Neural cell (in vitro differentiated cells): ENCODE measurements around the gene P2RX2. TPM values are rescaled to one million over a fixed set of nuclear protein-coding genes. Genes with fewer than 3 reads are reported as not detected.

Experiments
- H2AFZ ChIP-seq: fragments of 200-600, 300-800 bp; sonication (generic), shearing (Covaris generic); 2 replicates; pipeline ENCODE4 v1.6.0; 2014; ENCODE audit warnings: low read depth, mild to moderate bottlenecking, antibody characterized with exemption, low read length, moderate library complexity
- H3F3A ChIP-seq: fragments of 200-600 bp; shearing (Covaris generic); 2 replicates; pipeline ENCODE4 v1.6.1; 2016; ENCODE audit warnings: mild to moderate bottlenecking, moderate library complexity, mixed read lengths, antibody characterized with exemption, low read length; ENCODE audit not compliant: insufficient read depth, poor library complexity, severe bottlenecking
- H3K27ac ChIP-seq: fragments of 200-600, 300-800 bp; sonication (generic), shearing (Covaris generic); 2 replicates; pipeline ENCODE4 v1.5.1; 2014; ENCODE audit warnings: mild to moderate bottlenecking, low read length, moderate library complexity
- H3K27me3 ChIP-seq: fragments of 300-800, 200-600 bp; sonication (generic), shearing (Covaris generic); 2 replicates; pipeline ENCODE4 v1.6.0; 2014; ENCODE audit warnings: mild to moderate bottlenecking, low read depth, low read length, moderate library complexity; ENCODE audit not compliant: insufficient read depth
- H3K36me3 ChIP-seq: fragments of 300-800, 200-600 bp; sonication (generic), shearing (Covaris generic); 2 replicates; pipeline ENCODE4 v1.5.1; 2014; ENCODE audit warnings: mild to moderate bottlenecking, antibody characterized with exemption, low read length, moderate library complexity; ENCODE audit not compliant: insufficient read depth
- H3K4me2 ChIP-seq: fragments of 300-800, 200-600 bp; sonication (generic), shearing (Covaris generic); 2 replicates; pipeline ENCODE4 v1.6.0; 2014; ENCODE audit warnings: mild to moderate bottlenecking, low read length
- H3K4me3 ChIP-seq: fragments of 300-800, 200-600 bp; sonication (generic), shearing (Covaris generic); 2 replicates; pipeline ENCODE4 v1.5.1; 2014; ENCODE audit warnings: mild to moderate bottlenecking, low read length, moderate library complexity
- H3K79me2 ChIP-seq: fragments of 200-600 bp; shearing (Covaris generic); replicated peaks from 2 replicates; pipeline ENCODE4 v1.6.0; 2014; ENCODE audit warnings: mild to moderate bottlenecking, low read length, moderate library complexity; ENCODE audit not compliant: insufficient read depth
- H3K9ac ChIP-seq: fragments of 300-800, 200-600 bp; sonication (generic), shearing (Covaris generic); 2 replicates; pipeline ENCODE4 v1.6.1; 2016; ENCODE audit warnings: mild to moderate bottlenecking, low read length, mixed read lengths
- H3K9me2 ChIP-seq: fragments of 200-600 bp; shearing (Covaris generic); 2 replicates; pipeline ENCODE4 v1.6.1; 2016; ENCODE audit warnings: mild to moderate bottlenecking, low read length, mixed read lengths; ENCODE audit not compliant: insufficient read depth
- H3K9me3 ChIP-seq: fragments of 200-600, 300-800 bp; sonication (generic), shearing (Covaris generic); 2 replicates; pipeline ENCODE4 v1.6.1; 2016; ENCODE audit warnings: mild to moderate bottlenecking, mixed run types, low read length, moderate library complexity, mixed read lengths
- H4K20me1 ChIP-seq: fragments of 200-600 bp; shearing (Covaris generic); 2 replicates; pipeline ENCODE4 v1.6.1; 2016; ENCODE audit warnings: mild to moderate bottlenecking, mixed run types; ENCODE audit not compliant: insufficient read depth
- EP300 ChIP-seq: fragments of 450-650 bp; conservative IDR thresholded peaks from 2 replicates; pipeline ENCODE4 v1.6.1; 2014; ENCODE audit warnings: antibody characterized with exemption, mild to moderate bottlenecking, moderate library complexity; ENCODE audit not compliant: poor library complexity, severe bottlenecking
- EZH2 ChIP-seq: fragments of 200-600, 300-800 bp; shearing (Covaris generic), sonication (generic); IDR thresholded peaks from 2 replicates; pipeline ENCODE4 v1.6.1; 2014; ENCODE audit warnings: antibody characterized with exemption, low read length, borderline replicate concordance, mild to moderate bottlenecking; ENCODE audit not compliant: insufficient read depth, poor library complexity, severe bottlenecking
- MXI1 ChIP-seq: fragments of 450-650 bp; conservative IDR thresholded peaks from 2 replicates; pipeline ENCODE4 v1.6.1; 2014; ENCODE audit warnings: antibody characterized with exemption, mild to moderate bottlenecking; ENCODE audit not compliant: poor library complexity, severe bottlenecking
- POLR2AphosphoS5 ChIP-seq: IDR thresholded peaks from 2 replicates; pipeline ENCODE4 v1.6.1; 2012
- RAD21 ChIP-seq: fragments of 450-650 bp; conservative IDR thresholded peaks from 2 replicates; pipeline ENCODE4 v1.6.1; 2014; ENCODE audit warnings: antibody characterized with exemption, mild to moderate bottlenecking, moderate library complexity
- SMC3 ChIP-seq: fragments of 450-650 bp; conservative IDR thresholded peaks from 2 replicates; pipeline ENCODE4 v1.6.1; 2014; ENCODE audit warnings: antibody characterized with exemption, mild to moderate bottlenecking, moderate library complexity; ENCODE audit not compliant: poor library complexity
- TAF1 ChIP-seq: IDR thresholded peaks from 2 replicates; pipeline ENCODE4 v1.6.1; 2012; ENCODE audit warnings: low read depth
- polyA plus RNA-seq: library from polyadenylated mRNA; depleted of rRNA; stranded (reverse); fragments of >200 nt; gene quantifications from 2 replicates; pipeline ENCODE4 v1.2.3, GENCODE V29; 2014
- TF ChIP-seq, protein P1 (sequence below): IDR thresholded peaks from 2 replicates; pipeline ENCODE4 v1.6.1; 2012; ENCODE audit warnings: borderline replicate concordance
- TF ChIP-seq, protein P2 (sequence below): fragments of 450-650 bp; IDR thresholded peaks from 2 replicates; pipeline ENCODE4 v1.5.1; 2014; ENCODE audit warnings: antibody characterized with exemption, mild to moderate bottlenecking, moderate library complexity; ENCODE audit not compliant: poor library complexity, severe bottlenecking

P2RX2 gene
- polyA plus RNA-seq, 1 donor from 2014 or later = not detected

DNA sequence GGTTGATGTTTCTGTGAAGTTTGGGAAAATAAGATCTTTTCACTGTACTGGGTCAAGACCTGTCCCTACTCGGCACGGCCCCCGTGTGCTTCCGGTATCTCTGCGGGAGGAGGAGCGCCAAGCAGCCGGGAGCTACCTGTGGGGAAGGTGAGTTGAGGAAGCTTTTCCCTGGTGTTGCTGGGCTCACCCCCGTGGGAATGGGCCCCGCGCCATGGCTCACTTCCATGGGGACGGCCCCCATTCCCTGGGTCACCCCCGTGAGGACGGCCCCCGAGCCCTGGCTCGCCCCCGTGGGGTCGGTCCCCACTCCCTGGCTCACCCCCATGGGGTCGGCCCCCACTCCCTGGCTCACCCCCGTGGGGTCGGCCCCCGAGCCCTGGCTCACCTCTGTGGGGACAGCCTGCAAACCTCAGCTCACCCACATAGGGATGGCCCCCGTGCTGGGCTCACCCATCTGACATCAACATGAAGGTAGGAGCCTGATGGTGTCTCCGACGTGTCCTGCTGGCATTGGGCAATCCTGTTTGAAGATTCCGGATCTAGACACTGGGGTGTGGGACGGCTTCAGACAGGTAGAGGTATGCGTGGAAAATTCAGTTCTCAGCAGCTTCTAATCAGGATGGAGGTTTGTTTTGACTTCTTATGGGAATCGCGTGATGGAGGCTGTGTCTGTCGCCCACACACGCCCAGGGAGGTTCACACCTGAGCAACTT lies 17.2 kb upstream of the P2RX2 start:
- Histone ChIP-seq H3F3A (peaks cover 4% of the 10 kb centered on the region), H3K36me3 (no peaks in the 10 kb centered on the region), H3K79me2 (no peaks in the 10 kb centered on the region), H3K9me3 (no peaks in the 10 kb centered on the region), H3K27me3 (no peaks in the 10 kb centered on the region), H3K9me2 (no peaks in the 10 kb centered on the region), H3K4me2 (no peak overlapping the region), H3K9ac (no peak overlapping the region), H2AFZ (no peak overlapping the region), H3K4me3 (no peak overlapping the region), H3K27ac (no peak overlapping the region), H4K20me1 (no peaks in the 10 kb centered on the region)
- TF ChIP-seq, protein P1, sequence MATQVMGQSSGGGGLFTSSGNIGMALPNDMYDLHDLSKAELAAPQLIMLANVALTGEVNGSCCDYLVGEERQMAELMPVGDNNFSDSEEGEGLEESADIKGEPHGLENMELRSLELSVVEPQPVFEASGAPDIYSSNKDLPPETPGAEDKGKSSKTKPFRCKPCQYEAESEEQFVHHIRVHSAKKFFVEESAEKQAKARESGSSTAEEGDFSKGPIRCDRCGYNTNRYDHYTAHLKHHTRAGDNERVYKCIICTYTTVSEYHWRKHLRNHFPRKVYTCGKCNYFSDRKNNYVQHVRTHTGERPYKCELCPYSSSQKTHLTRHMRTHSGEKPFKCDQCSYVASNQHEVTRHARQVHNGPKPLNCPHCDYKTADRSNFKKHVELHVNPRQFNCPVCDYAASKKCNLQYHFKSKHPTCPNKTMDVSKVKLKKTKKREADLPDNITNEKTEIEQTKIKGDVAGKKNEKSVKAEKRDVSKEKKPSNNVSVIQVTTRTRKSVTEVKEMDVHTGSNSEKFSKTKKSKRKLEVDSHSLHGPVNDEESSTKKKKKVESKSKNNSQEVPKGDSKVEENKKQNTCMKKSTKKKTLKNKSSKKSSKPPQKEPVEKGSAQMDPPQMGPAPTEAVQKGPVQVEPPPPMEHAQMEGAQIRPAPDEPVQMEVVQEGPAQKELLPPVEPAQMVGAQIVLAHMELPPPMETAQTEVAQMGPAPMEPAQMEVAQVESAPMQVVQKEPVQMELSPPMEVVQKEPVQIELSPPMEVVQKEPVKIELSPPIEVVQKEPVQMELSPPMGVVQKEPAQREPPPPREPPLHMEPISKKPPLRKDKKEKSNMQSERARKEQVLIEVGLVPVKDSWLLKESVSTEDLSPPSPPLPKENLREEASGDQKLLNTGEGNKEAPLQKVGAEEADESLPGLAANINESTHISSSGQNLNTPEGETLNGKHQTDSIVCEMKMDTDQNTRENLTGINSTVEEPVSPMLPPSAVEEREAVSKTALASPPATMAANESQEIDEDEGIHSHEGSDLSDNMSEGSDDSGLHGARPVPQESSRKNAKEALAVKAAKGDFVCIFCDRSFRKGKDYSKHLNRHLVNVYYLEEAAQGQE = no peak
- no peak for TF ChIP-seq MXI1
- no peak for TF ChIP-seq POLR2AphosphoS5
- TF ChIP-seq RAD21 = no peak
- TF ChIP-seq SMC3 = no peak
- no peak for TF ChIP-seq EP300
- TF ChIP-seq, protein P2, sequence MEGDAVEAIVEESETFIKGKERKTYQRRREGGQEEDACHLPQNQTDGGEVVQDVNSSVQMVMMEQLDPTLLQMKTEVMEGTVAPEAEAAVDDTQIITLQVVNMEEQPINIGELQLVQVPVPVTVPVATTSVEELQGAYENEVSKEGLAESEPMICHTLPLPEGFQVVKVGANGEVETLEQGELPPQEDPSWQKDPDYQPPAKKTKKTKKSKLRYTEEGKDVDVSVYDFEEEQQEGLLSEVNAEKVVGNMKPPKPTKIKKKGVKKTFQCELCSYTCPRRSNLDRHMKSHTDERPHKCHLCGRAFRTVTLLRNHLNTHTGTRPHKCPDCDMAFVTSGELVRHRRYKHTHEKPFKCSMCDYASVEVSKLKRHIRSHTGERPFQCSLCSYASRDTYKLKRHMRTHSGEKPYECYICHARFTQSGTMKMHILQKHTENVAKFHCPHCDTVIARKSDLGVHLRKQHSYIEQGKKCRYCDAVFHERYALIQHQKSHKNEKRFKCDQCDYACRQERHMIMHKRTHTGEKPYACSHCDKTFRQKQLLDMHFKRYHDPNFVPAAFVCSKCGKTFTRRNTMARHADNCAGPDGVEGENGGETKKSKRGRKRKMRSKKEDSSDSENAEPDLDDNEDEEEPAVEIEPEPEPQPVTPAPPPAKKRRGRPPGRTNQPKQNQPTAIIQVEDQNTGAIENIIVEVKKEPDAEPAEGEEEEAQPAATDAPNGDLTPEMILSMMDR = no peak
- TF ChIP-seq EZH2 = no peak
- TF ChIP-seq TAF1 = no peak

DNA sequence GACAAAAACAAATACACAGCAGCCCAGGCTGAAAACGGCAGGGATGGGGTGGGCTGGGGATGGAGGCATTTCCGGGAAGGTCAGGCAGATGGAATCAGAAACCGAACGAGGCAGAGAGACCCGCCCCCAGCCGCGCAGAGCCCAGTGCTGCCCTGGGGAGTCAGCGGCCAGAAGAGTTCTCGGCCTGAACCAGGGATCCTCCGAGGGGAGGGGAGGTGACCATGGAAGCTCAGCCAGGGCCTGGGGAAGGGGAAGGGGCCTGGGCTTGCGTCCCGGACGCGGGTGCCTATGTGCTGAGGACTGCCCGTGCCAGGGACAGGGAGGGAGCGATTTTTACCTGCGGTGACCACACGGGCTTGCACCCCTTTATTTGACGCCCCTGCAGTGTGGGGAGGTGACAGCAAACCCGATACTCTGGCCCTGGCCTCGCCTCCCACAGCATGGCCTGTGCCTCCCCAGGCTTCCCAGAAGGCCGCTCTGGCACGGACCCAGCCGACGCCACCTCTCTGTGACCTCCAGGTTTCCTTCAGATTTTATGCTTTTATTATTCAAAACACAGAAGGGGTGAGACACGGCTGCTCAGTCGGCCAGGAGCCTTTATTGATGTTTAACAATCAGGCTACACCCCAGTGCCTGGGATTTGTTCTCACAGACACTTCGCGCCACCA lies 15.9 kb upstream of the P2RX2 start:
- no peak overlapping the region for H2AFZ ChIP-seq
- H3K4me2 ChIP-seq = no peak overlapping the region
- no peak overlapping the region for H3K9ac ChIP-seq
- H3K27ac ChIP-seq = no peak overlapping the region
- H3K36me3 ChIP-seq = no peaks in the 10 kb centered on the region
- H3F3A ChIP-seq = no peaks in the 10 kb centered on the region
- TF ChIP-seq POLR2AphosphoS5 (no peak), TAF1 (no peak), RAD21 (no peak), SMC3 (no peak), EP300 (no peak)
- TF ChIP-seq, protein P2 = no peak
- TF ChIP-seq, protein P1 = no peak
- no peak overlapping the region for H3K4me3 ChIP-seq
- H3K27me3 ChIP-seq = no peaks in the 10 kb centered on the region
- H3K79me2 ChIP-seq = no peaks in the 10 kb centered on the region
- H4K20me1 ChIP-seq = no peaks in the 10 kb centered on the region
- H3K9me3 ChIP-seq = no peaks in the 10 kb centered on the region
- no peaks in the 10 kb centered on the region for H3K9me2 ChIP-seq
